Stomach (tissue), 9 donors: ENCODE measurements around the gene ZNF2. TPM values are rescaled to one million over a fixed set of nuclear protein-coding genes. Genes with fewer than 3 reads are reported as not detected.

Source experiments
- DNase-seq, 2 donors: peaks; one replicate each; pipeline versions ENCODE4 v3.0.0 to v3.0.0-alpha.2; 2013 to 2019
- H3K27ac ChIP-seq, 5 donors: fragments of 200-600 bp in 4 of 5; sonication (generic) in 4 of 5; one replicate each; pipeline ENCODE4 v1.5.1; 2013 to 2019; ENCODE audit warnings: mild to moderate bottlenecking in 1 of 5, moderate library complexity in 1 of 5
- H3K27me3 ChIP-seq, 3 donors: fragments of 200-600 bp; sonication (generic); one replicate each; pipeline ENCODE4 v1.5.1; 2017 to 2019; ENCODE audit warnings: mixed run types in 1 of 3
- H3K36me3 ChIP-seq, 4 donors: fragments of 200-600 bp; sonication (generic); 1 replicate in 3 of 4; 2 replicates in 1 of 4; pipeline ENCODE4 v1.5.1; 2016 to 2019
- H3K4me1 ChIP-seq, 4 donors: fragments of 200-600 bp; sonication (generic); one replicate each; pipeline ENCODE4 v1.5.1; 2016 to 2019
- H3K4me3 ChIP-seq, 4 donors: fragments of 200-600 bp; sonication (generic) in 3 of 4; one replicate each; pipeline ENCODE4 v1.5.1; 2016 to 2019; ENCODE audit warnings: mild to moderate bottlenecking in 1 of 4
- H3K9me3 ChIP-seq, 4 donors: fragments of 200-600 bp; sonication (generic); one replicate each; pipeline ENCODE4 v1.5.1; 2016 to 2019
- EP300 ChIP-seq: sonication (generic); formaldehyde crosslinking; IDR thresholded peaks from one replicate; pipeline ENCODE4 v1.6.1; 2017; ENCODE audit warnings: antibody characterized with exemption
- POLR2A ChIP-seq, 4 donors: fragments of 450-650 bp; IDR thresholded peaks; one replicate each; pipeline ENCODE4 v1.6.1; 2016; ENCODE audit warnings: antibody characterized with exemption in 4 of 4, control low read depth in 2 of 4, mild to moderate bottlenecking in 1 of 4, moderate library complexity in 1 of 4
- POLR2AphosphoS5 ChIP-seq, 3 donors: sonication (generic); formaldehyde crosslinking; IDR thresholded peaks; one replicate each; pipeline ENCODE4 v1.6.1; 2016; ENCODE audit warnings: antibody characterized with exemption in 3 of 3
- WGBS, 5 donors: extraction: QIAGEN DNeasy Blood & Tissue Kit in 3 of 5; methylation state at CpG; one replicate each; pipeline versions ENCODE4 v1.1.5 to v1.1.7; 2013 to 2018; 5-methylcytosine and 5-hydroxymethylcytosine counted together
- intact Hi-C: fragments of 100-400 bp; cut with DNase I; formaldehyde crosslinking; loops from one replicate; pipeline ENCODE4 v1.15.1; 2023; ENCODE audit warnings: low total_unique reads
- polyA plus RNA-seq, 3 donors: library from polyadenylated mRNA; stranded (reverse); fragments of 200-250 nt; gene quantifications; one replicate each; pipeline ENCODE4 v1.2.3, GENCODE V29; 2013
- total RNA-seq, 5 donors: library from RNA; depleted of rRNA; stranded (reverse); fragments of >200 nt; gene quantifications; one replicate each; pipeline versions ENCODE4 v1.1.0 to v1.2.3, GENCODE V29; 2014 to 2016
- TF ChIP-seq, protein P1 (sequence below), 7 experiments: fragments of 450-650 bp in 4 of 7; fragments of 200-600 bp in 3 of 7; sonication (generic) in 3 of 7; IDR thresholded peaks; one replicate each; pipeline ENCODE4 v1.5.1; 2016 to 2019; ENCODE audit warnings: antibody characterized with exemption in 7 of 7, control low read depth in 2 of 7, mild to moderate bottlenecking in 1 of 7
- donor health status: healthy with polysubstance abuse.
- donor health status: Bipolar disorder and iron deficiency.
- donor health status: healthy.

Gene ZNF2
- total and polyA plus RNA-seq, 8 donors: 1.5 to 5.1 (median 2.8) TPM; not detected in 1

DNA sequence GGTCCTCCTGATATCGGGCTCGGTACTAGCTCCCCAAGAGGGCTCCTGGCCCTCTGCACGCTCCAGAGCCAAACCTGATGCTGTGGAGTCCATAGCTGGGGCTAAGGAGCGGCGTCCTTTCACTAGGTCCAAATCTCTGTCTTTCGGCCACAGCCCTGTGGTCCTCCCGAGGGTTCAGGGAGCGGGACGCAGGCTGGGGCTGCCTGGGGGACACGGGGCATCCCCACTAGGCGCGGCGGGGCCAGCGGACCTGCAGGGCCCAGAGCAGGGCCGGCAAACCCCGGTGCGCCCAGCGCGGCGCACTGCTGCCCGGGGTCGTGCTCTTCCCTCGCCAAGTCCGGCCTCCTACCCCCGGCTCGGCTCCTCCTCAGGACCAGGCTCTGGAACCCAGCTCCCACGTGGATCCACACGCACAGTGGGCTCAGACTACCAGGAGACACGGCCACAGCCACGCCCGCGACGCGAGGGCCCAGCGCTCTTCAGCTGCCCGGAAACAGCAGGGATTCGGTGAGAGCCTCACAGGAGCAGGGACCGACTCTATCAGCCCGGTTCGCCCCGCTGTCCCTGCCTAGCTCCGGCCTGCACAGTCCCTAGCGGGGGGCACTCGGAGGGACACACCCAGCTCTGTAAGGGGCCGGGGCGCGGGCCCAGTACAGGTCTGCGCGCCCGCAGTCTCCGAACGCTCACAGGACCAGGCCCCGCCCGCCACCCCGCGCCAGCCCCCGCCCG lies 6.6 kb upstream of the ZNF2 start:
- intact Hi-C loops: no loop called here
- DNase-seq: peak; percentile 45 to 78
- Histone ChIP-seq H3K36me3 (peaks cover 5 to 33% (median 31%) of the 10 kb centered on the region in 4 donors), H3K27ac (peak overlapping the region; percentile 80 to 89 (median 87)), H3K27me3 (no peaks in the 10 kb centered on the region), H3K9me3 (peaks cover 0 to 22% (median 10%) of the 10 kb centered on the region in 4 donors), H3K4me1 (peaks cover 9 to 35% (median 23%) of the 10 kb centered on the region in 4 donors), H3K4me3 (peak overlapping the region; percentile 61 to 88 (median 74))
- WGBS, 5 donors: 1 to 10% (median 2%) methylated on average over 7 to 56 of the region's 58 CpGs
- no peak for TF ChIP-seq EP300
- TF ChIP-seq, protein P1, sequence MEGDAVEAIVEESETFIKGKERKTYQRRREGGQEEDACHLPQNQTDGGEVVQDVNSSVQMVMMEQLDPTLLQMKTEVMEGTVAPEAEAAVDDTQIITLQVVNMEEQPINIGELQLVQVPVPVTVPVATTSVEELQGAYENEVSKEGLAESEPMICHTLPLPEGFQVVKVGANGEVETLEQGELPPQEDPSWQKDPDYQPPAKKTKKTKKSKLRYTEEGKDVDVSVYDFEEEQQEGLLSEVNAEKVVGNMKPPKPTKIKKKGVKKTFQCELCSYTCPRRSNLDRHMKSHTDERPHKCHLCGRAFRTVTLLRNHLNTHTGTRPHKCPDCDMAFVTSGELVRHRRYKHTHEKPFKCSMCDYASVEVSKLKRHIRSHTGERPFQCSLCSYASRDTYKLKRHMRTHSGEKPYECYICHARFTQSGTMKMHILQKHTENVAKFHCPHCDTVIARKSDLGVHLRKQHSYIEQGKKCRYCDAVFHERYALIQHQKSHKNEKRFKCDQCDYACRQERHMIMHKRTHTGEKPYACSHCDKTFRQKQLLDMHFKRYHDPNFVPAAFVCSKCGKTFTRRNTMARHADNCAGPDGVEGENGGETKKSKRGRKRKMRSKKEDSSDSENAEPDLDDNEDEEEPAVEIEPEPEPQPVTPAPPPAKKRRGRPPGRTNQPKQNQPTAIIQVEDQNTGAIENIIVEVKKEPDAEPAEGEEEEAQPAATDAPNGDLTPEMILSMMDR (IDR thresholded peaks at IDR 0.05): no peak
- peak in 1 of 3 donors; percentile 14 for TF ChIP-seq POLR2AphosphoS5 (IDR thresholded peaks at IDR 0.05)
- no peak for TF ChIP-seq POLR2A (IDR thresholded peaks at IDR 0.05)

DNA sequence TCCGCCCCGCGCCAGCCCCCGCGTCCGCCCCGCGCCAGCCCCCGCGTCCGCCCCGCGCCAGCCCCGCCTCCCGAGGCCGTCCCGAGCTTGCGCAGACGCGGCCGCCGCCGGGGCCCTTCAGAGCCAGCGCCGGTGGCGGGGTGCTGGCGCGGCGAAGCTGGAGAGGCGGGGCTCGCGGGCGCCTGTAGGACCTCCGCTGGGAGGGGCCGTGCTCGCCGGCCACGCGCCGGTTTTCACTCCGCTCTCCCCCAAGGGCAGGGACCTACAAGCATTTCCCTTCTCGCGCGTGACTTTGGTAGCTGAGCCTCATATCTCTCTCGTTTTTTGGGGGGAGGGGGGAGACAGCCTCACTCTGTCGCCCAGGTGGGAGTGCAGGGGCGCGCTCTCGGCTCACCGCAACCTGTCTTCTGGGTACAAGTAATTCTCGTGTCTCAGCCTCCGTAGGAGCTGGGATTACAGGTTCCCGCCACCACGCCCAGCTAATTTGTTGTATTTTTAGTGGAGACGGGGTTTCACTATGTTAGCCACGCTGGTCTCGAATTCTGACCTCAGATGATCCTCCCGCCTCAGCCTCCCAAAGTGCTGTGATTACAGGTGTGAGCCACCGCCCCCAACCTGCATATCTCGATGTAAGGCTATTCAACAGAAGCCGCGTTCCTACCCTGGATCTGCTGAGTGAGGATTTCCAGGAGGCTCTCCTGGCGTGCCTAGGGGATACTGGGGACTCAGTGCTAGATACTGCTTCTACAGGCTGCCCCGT lies 5.7 kb upstream of the ZNF2 start, which contains the start of gene ZNF514:
Gene ZNF514, minus strand, starts transcription at position 159 of the 760 bp plus-strand sequence. CDS start 6,595 bp downstream, outside the sequence.
- peaks cover 9 to 43% (median 27%) of the 10 kb centered on the region in 4 donors for H3K4me1 ChIP-seq
- peaks cover 0 to 14% (median 7%) of the 10 kb centered on the region in 4 donors for H3K9me3 ChIP-seq
- 6 to 17% (median 10%) methylated on average over 29 to 63 of the region's 64 CpGs for WGBS, 5 donors
- H3K36me3 ChIP-seq: peaks cover 5 to 25% (median 23%) of the 10 kb centered on the region in 4 donors
- peak within 1 kb of the TSS; percentile 80 to 89 (median 87) for H3K27ac ChIP-seq
- intact Hi-C loops: no loop called here
- peak; percentile 87 to 95 for DNase-seq
- TF ChIP-seq, protein P1 (IDR thresholded peaks at IDR 0.05): no peak
- TF ChIP-seq POLR2AphosphoS5 (IDR thresholded peaks at IDR 0.05) (peak in 2 of 3 donors; percentile 4 to 27), POLR2A (IDR thresholded peaks at IDR 0.05) (no peak)
- H3K27me3 ChIP-seq: no peaks in the 10 kb centered on the region
- H3K4me3 ChIP-seq: peak within 1 kb of the TSS; percentile 61 to 88 (median 74)

DNA sequence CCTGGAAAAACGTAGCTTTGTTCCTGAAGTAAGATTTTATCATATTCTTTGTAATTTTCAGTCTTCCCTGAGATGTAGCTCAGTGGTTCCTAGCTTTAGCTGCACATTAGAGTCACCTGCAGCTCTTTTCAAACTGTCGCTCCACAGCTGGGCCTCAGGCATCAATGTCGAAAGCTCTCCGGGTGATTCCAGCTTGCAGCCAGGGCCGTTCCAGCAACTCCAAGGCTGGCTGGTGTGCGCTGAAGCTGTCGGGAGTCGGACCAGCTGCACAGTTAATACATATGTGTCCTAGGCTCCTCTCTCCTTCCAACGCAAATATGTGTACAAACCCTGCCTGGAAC lies 609 bp upstream of the ZNF2 start:
- TF ChIP-seq, protein P1 (IDR thresholded peaks at IDR 0.05): no peak
- TF ChIP-seq POLR2A (IDR thresholded peaks at IDR 0.05): no peak
- TF ChIP-seq EP300: no peak
- TF ChIP-seq POLR2AphosphoS5 (IDR thresholded peaks at IDR 0.05): no peak
- intact Hi-C loops: no loop called here
- peak overlapping the region; percentile 70 to 94 (median 82) for H3K4me3 ChIP-seq
- no peak for DNase-seq
- H3K36me3 ChIP-seq: no peaks in the 10 kb centered on the region
- H3K4me1 ChIP-seq: peaks cover 0 to 36% (median 21%) of the 10 kb centered on the region in 4 donors
- H3K9me3 ChIP-seq: no peaks in the 10 kb centered on the region
- H3K27me3 ChIP-seq: no peaks in the 10 kb centered on the region
- H3K27ac ChIP-seq: peak overlapping the region; percentile 93 to 96 (median 95)
- 0 to 1% (median 1%) methylated on average over 9 of the region's 9 CpGs for WGBS, 5 donors

DNA sequence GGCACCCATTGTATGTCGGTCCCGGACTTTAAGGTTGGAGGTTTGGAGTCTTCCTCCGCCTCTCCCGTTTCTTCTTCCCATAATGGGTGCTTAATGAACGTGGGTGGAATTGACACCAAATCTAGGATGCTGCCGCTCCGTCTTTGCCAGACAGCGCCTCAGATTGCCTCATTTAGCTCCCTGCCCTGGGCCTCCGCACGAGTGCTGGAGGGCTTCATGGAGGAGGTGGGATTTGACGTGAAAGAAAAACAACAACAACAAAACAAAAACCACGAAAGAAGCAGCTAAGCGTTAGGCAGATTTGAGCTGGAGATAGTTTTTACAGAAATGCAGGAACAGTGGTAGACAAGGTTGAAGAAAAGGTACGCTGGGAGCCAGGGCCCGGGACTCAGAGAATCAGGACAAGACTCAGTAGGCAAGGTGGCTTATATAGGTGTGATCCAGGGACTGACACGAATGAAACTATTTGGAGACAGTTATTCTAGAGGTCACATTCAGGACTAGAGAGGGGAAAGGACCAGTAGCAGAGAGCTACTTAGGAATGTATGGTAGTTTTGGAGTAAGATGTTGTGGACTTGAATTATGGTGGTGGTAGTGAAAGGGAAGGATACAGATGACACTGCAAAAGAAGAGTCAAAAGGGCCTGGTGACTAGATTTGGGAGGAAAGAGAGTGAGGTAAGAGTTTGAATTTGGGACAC lies 605 bp downstream of the ZNF2 start:
- Histone ChIP-seq H3K9me3 (no peaks in the 10 kb centered on the region), H3K4me3 (peak overlapping the region; percentile 70 to 94 (median 82)), H3K4me1 (peaks cover 0 to 32% (median 19%) of the 10 kb centered on the region in 4 donors), H3K27me3 (no peaks in the 10 kb centered on the region), H3K36me3 (no peaks in the 10 kb centered on the region), H3K27ac (peak overlapping the region; percentile 93 to 96 (median 95))
- intact Hi-C loops: no loop called here
- TF ChIP-seq, protein P1 (IDR thresholded peaks at IDR 0.05): no peak
- TF ChIP-seq POLR2A (IDR thresholded peaks at IDR 0.05): no peak
- TF ChIP-seq POLR2AphosphoS5 (IDR thresholded peaks at IDR 0.05): no peak
- 6 to 11% (median 7%) methylated on average over 14 to 16 of the region's 16 CpGs for WGBS, 5 donors
- DNase-seq: no peak
